H1 (cell line): Measurements from ENCODE around the gene ST6GALNAC4. TPM values are rescaled to one million over a fixed set of nuclear protein-coding genes. Genes with fewer than 3 reads are reported as not detected.

Experiments
- CTCF ChIA-PET: fragments of 300-600 bp; sonication (Branson Sonifier 250); formaldehyde crosslinking; loops from one replicate; lab custom pipeline; 2021; ENCODE audit not compliant: partially characterized antibody; lab: Charles Lee
- POLR2A ChIA-PET: fragments of 300-600 bp; sonication (Branson Sonifier 250); formaldehyde crosslinking; loops from one replicate; lab custom pipeline; 2021; ENCODE audit warnings: inconsistent platforms; ENCODE audit not compliant: partially characterized antibody; lab: Charles Lee
- DNase-seq, 2 experiments: peaks; one replicate each; pipeline versions ENCODE4 v3.0.0 to v3.0.0-alpha.2; 2010 to 2022; ENCODE audit warnings: low spot score in 2 of 2, low read depth in 1 of 2, mixed read lengths in 1 of 2
- FAIRE-seq: peaks from 2 replicates; lab custom pipeline; 2011; peaks lifted over from hg19 to GRCh38; lab: Jason Lieb, UNC
- H2AFZ ChIP-seq: 2 replicates; pipeline ENCODE4 v1.8.1; 2012; ENCODE audit warnings: low read length, inconsistent platforms
- H2AK5ac ChIP-seq: 2 replicates; pipeline ENCODE4 v1.6.1; 2013; ENCODE audit warnings: low read depth, low read length
- H2BK120ac ChIP-seq: replicated peaks from 2 replicates; pipeline ENCODE3; 2013; ENCODE audit warnings: low read depth, low read length, inconsistent platforms
- H2BK12ac ChIP-seq: 2 replicates; pipeline ENCODE4 v1.6.1; 2013; ENCODE audit warnings: low read depth, low read length
- H2BK15ac ChIP-seq: 2 replicates; pipeline ENCODE4 v1.6.1; 2013; ENCODE audit warnings: low read length
- H2BK20ac ChIP-seq: 2 replicates; pipeline ENCODE4 v1.6.1; 2013; ENCODE audit warnings: low read length
- H2BK5ac ChIP-seq: 2 replicates; pipeline ENCODE4 v1.6.1; 2013; ENCODE audit warnings: low read depth, low read length
- H3K14ac ChIP-seq: 2 replicates; pipeline ENCODE4 v1.6.1; 2013; ENCODE audit warnings: inconsistent platforms; ENCODE audit not compliant: insufficient read length
- H3K18ac ChIP-seq: 2 replicates; pipeline ENCODE4 v1.6.1; 2013; ENCODE audit warnings: low read length; ENCODE audit errors: extremely low read depth
- H3K23ac ChIP-seq: 2 replicates; pipeline ENCODE4 v1.6.1; 2013; ENCODE audit warnings: inconsistent platforms; ENCODE audit not compliant: insufficient read length
- H3K23me2 ChIP-seq: 2 replicates; pipeline ENCODE4 v1.6.1; 2013; ENCODE audit warnings: low read depth, low read length
- H3K27ac ChIP-seq: 2 replicates; pipeline ENCODE4 v1.6.1; 2011; ENCODE audit warnings: low read depth, low read length, inconsistent platforms
- H3K27me3 ChIP-seq, 4 experiments: replicated peaks in 1 of 4; 1 replicate in 1 of 4; 2 replicates in 3 of 4; pipeline versions ENCODE4 v1.6.1 to v1.8.1; 2011 to 2013; ENCODE audit warnings: low read length in 3 of 4, mild to moderate bottlenecking in 3 of 4, inconsistent platforms in 2 of 4, mixed read lengths in 2 of 4, moderate library complexity in 1 of 4; ENCODE audit not compliant: control insufficient read depth in 3 of 4, insufficient read depth in 3 of 4; ENCODE audit errors: extremely low read depth in 1 of 4
- H3K36me3 ChIP-seq, 4 experiments: 2 replicates each; pipeline versions ENCODE4 v1.6.1 to v1.8.1; 2011 to 2013; ENCODE audit warnings: mild to moderate bottlenecking in 4 of 4, low read length in 3 of 4, moderate library complexity in 2 of 4, control low read depth in 1 of 4, inconsistent platforms in 1 of 4; ENCODE audit not compliant: insufficient read depth in 4 of 4, control insufficient read depth in 2 of 4
- H3K4ac ChIP-seq: replicated peaks from 2 replicates; pipeline ENCODE3; 2013; ENCODE audit warnings: low read length, low read depth, mixed read lengths, inconsistent platforms; ENCODE audit not compliant: insufficient read length
- H3K4me1 ChIP-seq, 4 experiments: replicated peaks in 1 of 4; 1 replicate in 1 of 4; 2 replicates in 3 of 4; pipeline versions ENCODE4 v1.6.1 to v1.8.1; 2011 to 2013; ENCODE audit warnings: low read length in 3 of 4, inconsistent platforms in 2 of 4, mixed read lengths in 1 of 4; ENCODE audit not compliant: insufficient read depth in 4 of 4, control insufficient read depth in 3 of 4
- H3K4me2 ChIP-seq, 2 experiments: 2 replicates each; pipeline versions ENCODE4 v1.6.1 to v1.8.1; 2011 to 2013; ENCODE audit warnings: low read depth in 2 of 2, low read length in 2 of 2, control low read depth in 1 of 2, inconsistent platforms in 1 of 2, mild to moderate bottlenecking in 1 of 2; ENCODE audit not compliant: insufficient read depth in 1 of 2
- H3K4me3 ChIP-seq, 4 experiments: fragments of 200-600, 300-600 bp in 1 of 4; sonication (generic), shearing (Covaris generic), sonication (Bioruptor Twin) in 1 of 4; 2 replicates each; pipeline versions ENCODE4 v1.5.1 to v1.8.1; 2011 to 2016; ENCODE audit warnings: low read length in 4 of 4, low read depth in 3 of 4, control low read depth in 2 of 4, inconsistent platforms in 2 of 4, mild to moderate bottlenecking in 2 of 4, mixed read lengths in 1 of 4, moderate library complexity in 1 of 4; ENCODE audit not compliant: insufficient read depth in 2 of 4; ENCODE audit errors: extremely low read depth in 1 of 4
- H3K56ac ChIP-seq: replicated peaks from 2 replicates; pipeline ENCODE3; 2013; ENCODE audit warnings: low read depth, mild to moderate bottlenecking, mixed read lengths, low read length, inconsistent platforms; ENCODE audit not compliant: insufficient read length
- H3K79me1 ChIP-seq: 2 replicates; pipeline ENCODE4 v1.6.1; 2013; ENCODE audit warnings: low read depth, low read length, control low read depth
- H3K79me2 ChIP-seq, 2 experiments: 2 replicates each; pipeline versions ENCODE4 v1.6.1 to v1.8.1; 2012 to 2013; ENCODE audit warnings: low read length in 2 of 2, mild to moderate bottlenecking in 2 of 2, inconsistent platforms in 1 of 2; ENCODE audit not compliant: insufficient read depth in 2 of 2, control insufficient read depth in 1 of 2
- H3K9ac ChIP-seq, 4 experiments: replicated peaks in 1 of 4; 1 replicate in 1 of 4; 2 replicates in 3 of 4; pipeline versions ENCODE4 v1.6.1 to v1.8.1; 2011 to 2013; ENCODE audit warnings: low read depth in 3 of 4, low read length in 3 of 4, control low read depth in 2 of 4, mild to moderate bottlenecking in 2 of 4, moderate library complexity in 2 of 4, inconsistent platforms in 1 of 4; ENCODE audit errors: extremely low read depth in 1 of 4
- H3K9me3 ChIP-seq, 2 experiments: 2 replicates each; pipeline versions ENCODE4 v1.6.1 to v1.8.1; 2012 to 2013; ENCODE audit warnings: mild to moderate bottlenecking in 2 of 2, moderate library complexity in 2 of 2, control low read depth in 1 of 2, inconsistent platforms in 1 of 2, low read depth in 1 of 2, low read length in 1 of 2, mixed read lengths in 1 of 2; ENCODE audit not compliant: insufficient read depth in 2 of 2
- H4K20me1 ChIP-seq, 2 experiments: replicated peaks in 1 of 2; 2 replicates each; pipeline versions ENCODE3 to v1.8.1; 2011 to 2013; ENCODE audit warnings: inconsistent platforms in 2 of 2, low read length in 2 of 2, mild to moderate bottlenecking in 1 of 2; ENCODE audit not compliant: insufficient read depth in 2 of 2, control insufficient read depth in 1 of 2
- H4K5ac ChIP-seq: 2 replicates; pipeline ENCODE4 v1.6.1; 2013; ENCODE audit warnings: low read length, low read depth, mixed read lengths, inconsistent platforms; ENCODE audit not compliant: insufficient read length
- H4K8ac ChIP-seq: 2 replicates; pipeline ENCODE4 v1.8.0; 2013; ENCODE audit warnings: mild to moderate bottlenecking, moderate library complexity, low read length, inconsistent platforms; ENCODE audit not compliant: insufficient read depth; ENCODE audit errors: extremely low read depth
- H4K91ac ChIP-seq: replicated peaks from 2 replicates; pipeline ENCODE3; 2013; ENCODE audit warnings: low read length, mixed read lengths, inconsistent platforms; ENCODE audit not compliant: insufficient read length
- POU5F1 ChIP-seq: IDR thresholded peaks from 2 replicates; pipeline ENCODE4 v1.6.1; 2011; ENCODE audit warnings: low read depth, mild to moderate bottlenecking, low read length, moderate library complexity
- WGBS, 2 experiments: shearing (Covaris generic) in 1 of 2; methylation state at CpG; one replicate each; pipeline versions ENCODE4 v1.1.6 to v1.1.7; 2013 to 2015; ENCODE audit warnings: low lambda C conversion rate in 2 of 2, mixed read lengths in 2 of 2, inconsistent platforms in 1 of 2, low coverage in 1 of 2, missing lambda C conversion rate in 1 of 2; ENCODE audit not compliant: insufficient replicate concordance in 2 of 2, insufficient coverage in 1 of 2, insufficient read length in 1 of 2; ENCODE audit errors: extremely low coverage in 1 of 2, missing lambda C conversion rate in 1 of 2; 5-methylcytosine and 5-hydroxymethylcytosine counted together
- polyA plus RNA-seq, 7 experiments: library from polyadenylated mRNA; depleted of rRNA in 3 of 7; stranded (reverse) in 5 of 7; unstranded in 2 of 7; fragments of >200 nt in 5 of 7; fragments of 200-250 nt in 2 of 7; gene quantifications; 1 replicate in 5 of 7; 2 replicates in 1 of 7; 4 replicates in 1 of 7; pipeline versions ENCODE4 v1.2.1 to v1.2.3, GENCODE V29; 2011 to 2013; ENCODE audit warnings: missing spikeins in 2 of 7, mixed read lengths in 2 of 7
- total RNA-seq: library from RNA; stranded (reverse); fragmentation: NEBNext Ultra II Directional; extraction: Animal tissue kit (Norgen Biotek cat#: 25700); gene quantifications from 2 replicates; pipeline ENCODE4 v1.2.1, GENCODE V29; 2021
- TF ChIP-seq, protein P1 (sequence below): IDR thresholded peaks from 2 replicates; pipeline ENCODE4 v1.6.1; 2012; ENCODE audit warnings: inconsistent platforms

The ST6GALNAC4 gene
- total and polyA plus RNA-seq, 2 of the 8 experiments (the other 6 are each of a cell fraction or from before 2014, with no cell fraction given) = 21.8 to 34.1 TPM

DNA sequence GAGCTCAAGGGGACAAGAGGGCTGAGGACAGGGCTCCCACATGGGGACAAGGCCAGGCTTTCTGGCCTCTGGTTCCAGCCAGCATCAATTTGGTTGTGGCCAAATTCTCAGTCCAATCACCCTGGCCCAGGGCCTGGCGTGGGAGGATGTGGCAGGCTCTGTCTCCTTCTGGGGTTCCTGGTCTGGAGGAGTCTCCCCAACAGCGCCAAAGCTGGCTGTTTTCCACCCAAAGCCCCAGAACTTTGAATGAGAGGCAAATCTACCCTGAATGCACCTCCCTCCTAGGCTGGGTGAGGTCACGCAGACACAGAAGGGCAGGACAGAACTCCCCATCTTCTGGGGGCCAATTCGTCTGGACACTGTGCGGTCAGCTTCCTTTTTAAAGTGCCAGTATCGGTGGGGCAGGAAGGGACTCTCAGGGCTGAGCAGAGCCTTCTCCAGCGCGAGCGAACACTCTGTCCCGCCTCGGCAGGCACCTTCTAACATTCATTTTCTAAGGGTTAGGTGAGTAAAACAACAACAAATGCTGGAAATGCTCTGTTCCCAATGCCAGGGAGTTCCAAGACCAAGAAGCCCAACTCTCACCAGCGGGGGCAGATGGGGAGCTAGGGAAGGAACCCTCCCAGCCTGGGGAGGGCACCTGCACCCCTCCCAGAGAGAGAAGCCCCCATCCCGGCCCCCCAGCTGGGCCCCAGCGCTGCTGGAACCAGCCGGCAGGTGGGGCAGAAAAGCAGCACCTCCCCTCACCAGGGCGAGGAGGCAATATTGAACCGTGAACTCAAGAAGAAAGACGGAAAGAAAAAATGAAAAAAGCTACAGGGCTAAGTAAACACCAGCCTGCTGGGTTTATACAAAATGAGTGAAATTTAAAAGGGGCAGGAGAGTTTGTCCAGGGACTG is 24.5 kb upstream of the ST6GALNAC4 start:
- Histone ChIP-seq H3K4me3 (no peak overlapping the region), H3K9me3 (no peaks in the 10 kb centered on the region), H3K79me1 (peaks cover 4% of the 10 kb centered on the region), H3K27ac (no peak overlapping the region), H2BK12ac (no peak overlapping the region), H2AFZ (no peak overlapping the region), H3K79me2 (peaks cover 0 to 11% of the 10 kb centered on the region in 2 experiments; a peak in 1 of 4 replicates), H3K4ac (no peak overlapping the region), H3K9ac (no peak overlapping the region), H3K56ac (no peak overlapping the region), H3K4me1 (peaks cover 0 to 25% (median 15%) of the 10 kb centered on the region in 4 experiments; a peak in 6 of 7 replicates), H2AK5ac (no peak overlapping the region), H3K36me3 (peaks cover 7 to 16% (median 13%) of the 10 kb centered on the region in 4 experiments), H4K8ac (no peak overlapping the region), H3K23ac (no peak overlapping the region), H4K91ac (no peak overlapping the region), H4K5ac (no peak overlapping the region), H2BK15ac (no peak overlapping the region), H3K27me3 (no peaks in the 10 kb centered on the region), H2BK120ac (no peak overlapping the region), H3K18ac (no peak overlapping the region), H3K4me2 (no peak overlapping the region), H2BK20ac (no peak overlapping the region), H3K14ac (no peak overlapping the region), H3K23me2 (peaks cover 13% of the 10 kb centered on the region; the same call in 1 of the 2 replicates), H2BK5ac (no peak overlapping the region), H4K20me1 (peaks cover 4 to 23% of the 10 kb centered on the region in 2 experiments)
- ChIA-PET POLR2A (interaction anchor here (1.0 to 1.8 kb wide), 6 partner anchors 8 to 93 kb away, joined by 3 to 7 read pairs (median 4); partner anchors contain the start of gene EEIG1), CTCF (interaction anchor here (0.8 to 35.5 kb wide), 24 partner anchors 10 to 183 kb away, joined by 3 to 825 read pairs (median 14); partner anchors contain the start of genes EEIG1, ENG, NAIF1 and PIP5KL1)
- DNase-seq (no peak), FAIRE-seq (no peak)
- 83% methylated on average over 14 of the region's 18 CpGs; no CpG with 5 or more reads in 1 of the 2 experiments for WGBS, 2 experiments
- TF ChIP-seq, protein P1, sequence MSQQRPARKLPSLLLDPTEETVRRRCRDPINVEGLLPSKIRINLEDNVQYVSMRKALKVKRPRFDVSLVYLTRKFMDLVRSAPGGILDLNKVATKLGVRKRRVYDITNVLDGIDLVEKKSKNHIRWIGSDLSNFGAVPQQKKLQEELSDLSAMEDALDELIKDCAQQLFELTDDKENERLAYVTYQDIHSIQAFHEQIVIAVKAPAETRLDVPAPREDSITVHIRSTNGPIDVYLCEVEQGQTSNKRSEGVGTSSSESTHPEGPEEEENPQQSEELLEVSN = no peak
- no peak for TF ChIP-seq POU5F1
